Adrenal gland (tissue), 5 donors: ENCODE data around the gene FHAD1.

ENCODE experiments used
- CTCF ChIP-seq, 6 experiments: fragments of 450-650 bp in 4 of 6; fragments of 200-600 bp in 2 of 6; sonication (generic) in 1 of 6; IDR thresholded peaks; 1 replicate in 5 of 6; 2 replicates in 1 of 6; pipeline versions ENCODE4 v1.5.1 to v1.8.0; 2016 to 2021; ENCODE audit warnings: antibody characterized with exemption in 6 of 6, mild to moderate bottlenecking in 2 of 6, moderate library complexity in 1 of 6
- POLR2A ChIP-seq, 2 donors: fragments of 450-650 bp; IDR thresholded peaks; one replicate each; pipeline ENCODE4 v1.6.1; 2017; ENCODE audit warnings: antibody characterized with exemption in 2 of 2, mild to moderate bottlenecking in 2 of 2, moderate library complexity in 1 of 2
- donor health status: DM: no; HTN: no; CAD: no.

GRCh38 chr1:15426492-15427279 is 179.7 kb downstream of the FHAD1 start:
- TF ChIP-seq CTCF (IDR thresholded peaks at IDR 0.05) (peak; percentile 5 to 69 (median 61)), POLR2A (IDR thresholded peaks at IDR 0.05) (peak in 1 of 2 donors; percentile 41)
